Fibroblast of pulmonary artery (primary cell): ENCODE measurements around the gene MARCHF9.

Source experiments
- DNase-seq: peaks from one replicate; pipeline ENCODE4 v3.0.0-alpha.2; 2010; ENCODE audit warnings: low read depth
- H3K4me3 ChIP-seq: replicated peaks from 2 replicates; pipeline ENCODE4 v1.5.1; 2011; ENCODE audit warnings: low read depth, mild to moderate bottlenecking, control low read depth, low read length, moderate library complexity
- TF ChIP-seq, protein P1 (sequence below): IDR thresholded peaks from 2 replicates; pipeline ENCODE4 v1.5.1; 2011; ENCODE audit warnings: mild to moderate bottlenecking, control low read depth, low read length, inconsistent platforms; ENCODE audit errors: missing control alignments

Gene MARCHF9

GRCh38 chr12:57739914-57740538, 14.9 kb upstream of the MARCHF9 start:
- TF ChIP-seq, protein P1, sequence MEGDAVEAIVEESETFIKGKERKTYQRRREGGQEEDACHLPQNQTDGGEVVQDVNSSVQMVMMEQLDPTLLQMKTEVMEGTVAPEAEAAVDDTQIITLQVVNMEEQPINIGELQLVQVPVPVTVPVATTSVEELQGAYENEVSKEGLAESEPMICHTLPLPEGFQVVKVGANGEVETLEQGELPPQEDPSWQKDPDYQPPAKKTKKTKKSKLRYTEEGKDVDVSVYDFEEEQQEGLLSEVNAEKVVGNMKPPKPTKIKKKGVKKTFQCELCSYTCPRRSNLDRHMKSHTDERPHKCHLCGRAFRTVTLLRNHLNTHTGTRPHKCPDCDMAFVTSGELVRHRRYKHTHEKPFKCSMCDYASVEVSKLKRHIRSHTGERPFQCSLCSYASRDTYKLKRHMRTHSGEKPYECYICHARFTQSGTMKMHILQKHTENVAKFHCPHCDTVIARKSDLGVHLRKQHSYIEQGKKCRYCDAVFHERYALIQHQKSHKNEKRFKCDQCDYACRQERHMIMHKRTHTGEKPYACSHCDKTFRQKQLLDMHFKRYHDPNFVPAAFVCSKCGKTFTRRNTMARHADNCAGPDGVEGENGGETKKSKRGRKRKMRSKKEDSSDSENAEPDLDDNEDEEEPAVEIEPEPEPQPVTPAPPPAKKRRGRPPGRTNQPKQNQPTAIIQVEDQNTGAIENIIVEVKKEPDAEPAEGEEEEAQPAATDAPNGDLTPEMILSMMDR: no peak
- no peak for DNase-seq
- H3K4me3 ChIP-seq: no peak overlapping the region

DNA sequence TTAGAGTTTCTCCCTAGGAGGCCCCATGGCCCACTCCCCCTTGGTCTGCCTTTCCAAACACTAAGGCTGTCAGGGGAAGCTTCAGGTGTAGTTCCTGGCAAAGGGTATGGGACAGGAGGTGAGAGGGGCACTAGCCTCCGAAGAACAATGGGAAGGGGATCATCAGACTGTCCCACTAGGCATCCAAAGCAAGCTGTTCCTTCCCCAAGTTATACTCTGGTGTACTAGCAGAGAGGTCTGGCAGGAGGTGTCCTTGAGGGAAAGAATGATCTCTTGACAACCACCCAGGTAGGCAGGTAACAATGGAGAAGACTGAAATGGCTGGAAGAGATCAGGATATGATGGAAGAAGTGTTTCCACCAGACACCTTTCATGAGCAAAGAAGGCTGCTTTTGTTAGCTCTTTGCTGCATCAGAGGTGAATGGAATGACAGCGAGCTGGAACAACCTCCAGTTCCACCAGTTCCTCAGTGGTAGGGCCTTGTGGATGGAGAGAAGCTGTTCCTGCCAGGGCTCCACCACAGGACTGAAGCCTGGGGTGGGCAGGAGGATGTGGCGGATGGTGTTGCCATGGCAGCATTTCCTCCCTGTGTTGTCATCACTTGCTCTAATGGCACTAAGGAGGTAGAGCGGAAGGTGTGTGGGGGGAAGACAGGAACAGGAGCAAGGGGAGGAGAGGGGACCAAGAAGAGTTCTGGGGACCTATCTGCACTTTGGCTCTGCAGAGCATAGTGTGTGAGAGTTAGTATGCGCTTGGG, 14.1 kb upstream of the MARCHF9 start:
- no peak for DNase-seq
- H3K4me3 ChIP-seq: no peak overlapping the region
- TF ChIP-seq, protein P1: no peak

DNA sequence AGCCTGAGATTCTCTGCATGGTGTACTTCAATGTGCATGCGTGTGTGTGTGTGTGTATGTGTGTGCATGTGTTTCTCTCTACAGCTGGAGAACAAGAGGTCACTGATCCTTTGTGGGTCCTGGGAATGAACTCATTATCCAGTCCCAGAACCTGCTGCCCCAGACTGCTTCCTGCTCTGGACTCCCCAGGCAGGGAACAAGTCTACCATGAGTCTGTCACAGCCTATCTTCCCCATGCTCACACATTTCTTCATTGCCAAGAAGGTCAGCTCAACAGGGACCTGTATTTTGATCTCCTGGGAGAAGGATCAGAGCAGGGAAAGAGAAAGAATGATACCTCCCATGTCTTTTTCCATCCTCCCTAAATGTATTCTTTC, 13.5 kb upstream of the MARCHF9 start:
- no peak for DNase-seq
- TF ChIP-seq, protein P1: no peak
- no peak overlapping the region for H3K4me3 ChIP-seq

GRCh38 chr12:57741844-57742738, 12.8 kb upstream of the MARCHF9 start:
- DNase-seq: no peak
- H3K4me3 ChIP-seq: no peak overlapping the region
- TF ChIP-seq, protein P1: no peak

GRCh38 chr12:57743769-57744168, 11.1 kb upstream of the MARCHF9 start:
- no peak overlapping the region for H3K4me3 ChIP-seq
- TF ChIP-seq, protein P1: no peak
- no peak for DNase-seq

DNA sequence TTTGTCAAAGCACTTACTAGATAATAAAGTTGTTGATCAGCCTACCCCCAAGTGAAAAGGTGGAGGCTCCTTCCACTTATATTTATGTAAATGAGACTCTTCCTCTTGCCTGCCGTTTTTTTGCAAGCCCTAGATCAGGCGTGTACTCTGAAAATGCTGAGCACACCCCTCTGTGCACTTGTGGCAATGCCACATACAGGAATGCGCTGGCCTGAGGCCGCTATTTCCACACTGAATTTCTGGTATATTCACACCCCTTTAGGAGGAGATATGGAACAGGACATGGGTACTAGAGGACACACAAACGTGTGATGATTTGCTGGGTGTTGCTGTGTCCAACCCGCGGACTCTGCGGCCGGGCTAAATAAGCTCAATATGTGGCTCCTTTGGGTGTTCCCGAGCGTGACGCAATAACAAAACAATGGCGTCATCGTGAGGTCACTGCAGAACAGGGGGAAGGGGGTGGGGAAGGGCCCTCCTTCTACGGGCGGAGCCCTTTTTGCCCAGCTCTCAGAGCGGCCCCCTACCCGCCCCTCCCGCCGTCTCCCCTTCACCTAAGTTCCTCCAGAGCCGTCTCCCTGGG, 10.6 kb upstream of the MARCHF9 start:
- peak; percentile 91 for DNase-seq
- TF ChIP-seq, protein P1: no peak
- peak overlapping the region; percentile 99 for H3K4me3 ChIP-seq
